ENCODE results near the gene RXRA. TPM values are rescaled to one million over a fixed set of nuclear protein-coding genes. Genes with fewer than 3 reads are reported as not detected.

Gene RXRA
- total RNA-seq, 1 donor = 26.4 TPM

GRCh38 chr9:134390947-134391318 lies 64.7 kb downstream of the RXRA start:
- Histone ChIP-seq H3K9me3 (ENCODE audit: low read depth, low read length) (no peaks in the 10 kb centered on the region), H3K4me2 (ENCODE audit: insufficient read depth, low read length) (no peak overlapping the region), H3K4me3 (ENCODE audit: insufficient read depth, low read length) (no peak overlapping the region), H3K27me3 (ENCODE audit: insufficient read depth, low read length) (no peaks in the 10 kb centered on the region), H3K27ac (ENCODE audit: low read depth, low read length) (no peak overlapping the region), H4K20me1 (ENCODE audit: insufficient read depth, low read length) (peaks cover 92% of the 10 kb centered on the region), H3K79me2 (ENCODE audit: insufficient read depth, low read length) (peaks cover 99% of the 10 kb centered on the region), H3K4me1 (ENCODE audit: insufficient read depth, low read length) (peaks cover 13% of the 10 kb centered on the region), H2AFZ (ENCODE audit: low read length) (no peak overlapping the region), H3K36me3 (ENCODE audit: insufficient read depth, low read length) (no peaks in the 10 kb centered on the region)
- TF ChIP-seq CTCF (IDR thresholded peaks at IDR 0.05; ENCODE audit: extremely low read depth, low read depth, low read length) = no peak
- no peak for DNase-seq (ENCODE audit: insufficient read length, low spot score, missing footprints)

- H3K79me2 ChIP-seq (ENCODE audit: insufficient read depth, low read length) = peaks cover 99% of the 10 kb centered on the region
- no peak overlapping the region for H3K4me3 ChIP-seq (ENCODE audit: insufficient read depth, low read length)
- no peak overlapping the region for H3K27ac ChIP-seq (ENCODE audit: low read depth, low read length)
- no peaks in the 10 kb centered on the region for H3K27me3 ChIP-seq (ENCODE audit: insufficient read depth, low read length)
- H4K20me1 ChIP-seq (ENCODE audit: insufficient read depth, low read length) = peaks cover 93% of the 10 kb centered on the region
- DNase-seq (ENCODE audit: insufficient read length, low spot score, missing footprints) = no peak
- TF ChIP-seq CTCF (IDR thresholded peaks at IDR 0.05; ENCODE audit: extremely low read depth, low read depth, low read length) = no peak
- no peaks in the 10 kb centered on the region for H3K9me3 ChIP-seq (ENCODE audit: low read depth, low read length)
- H3K36me3 ChIP-seq (ENCODE audit: insufficient read depth, low read length) = no peaks in the 10 kb centered on the region
- no peak overlapping the region for H2AFZ ChIP-seq (ENCODE audit: low read length)
- H3K4me2 ChIP-seq (ENCODE audit: insufficient read depth, low read length) = no peak overlapping the region
- H3K4me1 ChIP-seq (ENCODE audit: insufficient read depth, low read length) = peaks cover 17% of the 10 kb centered on the region
Observed at GRCh38 chr9:134391319-134392231, 65.3 kb downstream of the RXRA start.

DNA sequence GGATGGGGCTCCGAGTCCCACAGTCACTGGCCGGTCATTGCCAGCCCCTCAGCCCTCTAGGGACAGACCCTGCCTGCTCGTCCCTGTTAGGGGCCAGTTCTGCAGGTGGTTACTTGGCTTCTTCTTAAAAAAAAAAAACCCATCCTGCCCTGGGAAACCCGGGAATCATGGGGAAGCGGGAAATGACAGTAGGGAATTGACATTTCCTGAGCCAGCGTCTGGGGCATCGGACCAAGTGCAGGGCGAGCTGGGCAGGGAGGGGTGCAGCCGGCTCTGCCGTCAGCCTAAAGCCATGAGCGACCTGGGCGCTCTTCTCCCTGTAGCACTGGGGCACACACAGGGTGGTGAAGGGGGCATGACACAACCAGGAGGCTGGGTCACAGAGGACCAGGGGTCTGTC lies 66.6 kb downstream of the RXRA start:
- Histone ChIP-seq H3K27ac (ENCODE audit: low read depth, low read length) (no peak overlapping the region), H3K4me1 (ENCODE audit: insufficient read depth, low read length) (peaks cover 9% of the 10 kb centered on the region), H4K20me1 (ENCODE audit: insufficient read depth, low read length) (peaks cover 92% of the 10 kb centered on the region), H3K27me3 (ENCODE audit: insufficient read depth, low read length) (no peaks in the 10 kb centered on the region), H3K4me3 (ENCODE audit: insufficient read depth, low read length) (no peak overlapping the region), H3K4me2 (ENCODE audit: insufficient read depth, low read length) (no peak overlapping the region), H3K36me3 (ENCODE audit: insufficient read depth, low read length) (no peaks in the 10 kb centered on the region), H3K79me2 (ENCODE audit: insufficient read depth, low read length) (peaks cover 97% of the 10 kb centered on the region), H3K9me3 (ENCODE audit: low read depth, low read length) (no peaks in the 10 kb centered on the region), H2AFZ (ENCODE audit: low read length) (no peak overlapping the region)
- TF ChIP-seq CTCF (IDR thresholded peaks at IDR 0.05; ENCODE audit: extremely low read depth, low read depth, low read length) = no peak
- DNase-seq (ENCODE audit: insufficient read length, low spot score, missing footprints) = no peak

DNA sequence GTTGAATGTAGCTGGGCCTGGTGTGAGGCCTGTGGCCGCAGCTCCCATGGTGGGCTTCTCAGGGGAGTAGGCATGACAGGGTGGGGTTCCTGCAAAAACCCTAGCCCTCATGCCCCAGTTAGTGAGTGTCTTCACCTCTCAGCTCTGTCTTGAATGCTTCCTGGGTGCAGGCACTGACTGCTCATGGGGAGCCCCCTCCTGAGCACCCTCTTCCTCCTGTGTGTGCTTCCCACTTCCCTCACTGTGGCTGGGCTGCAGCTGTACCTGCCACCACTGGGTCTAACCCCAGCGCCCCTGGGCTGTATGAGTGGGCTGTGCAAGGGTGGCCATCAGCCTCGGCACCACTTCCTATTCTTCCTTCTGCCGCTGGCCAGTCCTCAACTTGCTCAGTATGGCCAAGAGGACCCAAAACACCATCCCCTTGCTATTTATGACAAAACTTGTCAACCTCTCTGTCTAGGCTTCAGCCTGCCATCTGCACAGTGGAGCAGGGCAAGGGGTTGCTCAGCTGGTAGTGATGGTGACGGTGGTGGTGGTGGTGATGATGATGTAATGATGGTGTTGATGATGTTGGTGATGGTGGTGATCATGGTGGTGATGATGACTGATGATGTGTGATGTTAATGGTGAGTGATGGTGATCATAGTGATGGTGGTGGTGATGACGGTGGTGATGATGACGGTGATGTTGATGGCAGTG lies 67.5 kb downstream of the RXRA start:
- peaks cover 96% of the 10 kb centered on the region for H3K79me2 ChIP-seq (ENCODE audit: insufficient read depth, low read length)
- H3K4me2 ChIP-seq (ENCODE audit: insufficient read depth, low read length) = no peak overlapping the region
- H3K36me3 ChIP-seq (ENCODE audit: insufficient read depth, low read length) = no peaks in the 10 kb centered on the region
- peaks cover 1% of the 10 kb centered on the region for H3K9me3 ChIP-seq (ENCODE audit: low read depth, low read length)
- peaks cover 5% of the 10 kb centered on the region for H3K4me1 ChIP-seq (ENCODE audit: insufficient read depth, low read length)
- peaks cover 88% of the 10 kb centered on the region for H4K20me1 ChIP-seq (ENCODE audit: insufficient read depth, low read length)
- no peak overlapping the region for H3K4me3 ChIP-seq (ENCODE audit: insufficient read depth, low read length)
- no peaks in the 10 kb centered on the region for H3K27me3 ChIP-seq (ENCODE audit: insufficient read depth, low read length)
- no peak for TF ChIP-seq CTCF (IDR thresholded peaks at IDR 0.05; ENCODE audit: extremely low read depth, low read depth, low read length)
- no peak overlapping the region for H2AFZ ChIP-seq (ENCODE audit: low read length)
- no peak for DNase-seq (ENCODE audit: insufficient read length, low spot score, missing footprints)
- no peak overlapping the region for H3K27ac ChIP-seq (ENCODE audit: low read depth, low read length)
